K562 (cell line): ENCODE data around the gene MLF1.

Experiments used
- ARID1B ChIP-seq: fragments of 450-650 bp; IDR thresholded peaks from 2 replicates; pipeline ENCODE4 v1.6.1; 2016; ENCODE audit warnings: antibody characterized with exemption, mild to moderate bottlenecking, inconsistent platforms
- CHCHD3 ChIP-seq: fragments of 250-450 bp; sonication (Bioruptor Pico); IDR thresholded peaks from 2 replicates; pipeline ENCODE4 v2.1.2; 2022; ENCODE audit warnings: mild to moderate bottlenecking
- DNMT1 ChIP-seq: fragments of 450-650 bp; IDR thresholded peaks from 2 replicates; pipeline ENCODE4 v1.6.1; 2016; ENCODE audit warnings: antibody characterized with exemption, mild to moderate bottlenecking
- EZH2 ChIP-seq: IDR thresholded peaks from 2 replicates; pipeline ENCODE4 v1.6.1; 2012; ENCODE audit warnings: low read depth, mild to moderate bottlenecking, inconsistent platforms, low read length, borderline replicate concordance
- JUN ChIP-seq, 2 experiments: sonication (generic) in 1 of 2; formaldehyde crosslinking in 1 of 2; IDR thresholded peaks; 2 replicates each; pipeline versions ENCODE4 v1.6.1 to v1.8.0; 2012 to 2022; ENCODE audit warnings: borderline replicate concordance in 2 of 2, mild to moderate bottlenecking in 2 of 2, improper control_type of control experiment in 1 of 2, low read depth in 1 of 2, low read length in 1 of 2, missing genetic modification reagents in 1 of 2
- PKNOX1 ChIP-seq: fragments of 450-650 bp; IDR thresholded peaks from 2 replicates; pipeline ENCODE4 v1.6.1; 2016
- POLR2A ChIP-seq: fragments of 450-650 bp; conservative IDR thresholded peaks from 2 replicates; pipeline ENCODE4 v1.6.1; 2016
- SLC30A9 ChIP-seq: fragments of 250-450 bp; sonication (Bioruptor Pico); IDR thresholded peaks from 2 replicates; pipeline ENCODE4 v1.8.0; 2022; ENCODE audit warnings: mild to moderate bottlenecking, moderate library complexity
- SMARCB1 ChIP-seq: IDR thresholded peaks from 2 replicates; pipeline ENCODE4 v1.6.1; 2011; ENCODE audit warnings: improper control_type of control experiment, low read depth; ENCODE audit not compliant: insufficient read length
- TBL1XR1 ChIP-seq, 2 experiments: IDR thresholded peaks; 2 replicates each; pipeline ENCODE4 v1.6.1; 2012; ENCODE audit warnings: improper control_type of control experiment in 2 of 2, low read length in 2 of 2, mild to moderate bottlenecking in 1 of 2
- YY1 ChIP-seq, 3 experiments: IDR thresholded peaks; 2 replicates each; pipeline ENCODE4 v1.6.1; 2011; ENCODE audit warnings: low read length in 2 of 3, mild to moderate bottlenecking in 2 of 3, moderate library complexity in 2 of 3, borderline replicate concordance in 1 of 3, control low read depth in 1 of 3, low read depth in 1 of 3; ENCODE audit not compliant: insufficient read depth in 3 of 3, insufficient replicate concordance in 2 of 3, control insufficient read depth in 1 of 3, insufficient read length in 1 of 3; ENCODE audit errors: extremely low read depth in 1 of 3
- ZNF224 ChIP-seq: sonication (generic); formaldehyde crosslinking; IDR thresholded peaks from 2 replicates; pipeline ENCODE4 v1.8.0; 2022; ENCODE audit warnings: mild to moderate bottlenecking, missing genetic modification reagents
- TF ChIP-seq, protein P1 (sequence below): fragments of 450-650 bp; IDR thresholded peaks from 2 replicates; pipeline ENCODE4 v1.6.1; 2016; ENCODE audit warnings: low read depth

GRCh38 chr3:158631981-158632380 is 61.0 kb downstream of the MLF1 start:
- TF ChIP-seq ZNF224 (CRISPR knock-in tag): no peak
- TF ChIP-seq SMARCB1: no peak
- TF ChIP-seq TBL1XR1 (IDR thresholded peaks at IDR 0.05; ENCODE audit: low read length in 2 of 2): no peak
- no peak for TF ChIP-seq ARID1B
- no peak for TF ChIP-seq POLR2A
- no peak for TF ChIP-seq CHCHD3
- TF ChIP-seq, protein P1, sequence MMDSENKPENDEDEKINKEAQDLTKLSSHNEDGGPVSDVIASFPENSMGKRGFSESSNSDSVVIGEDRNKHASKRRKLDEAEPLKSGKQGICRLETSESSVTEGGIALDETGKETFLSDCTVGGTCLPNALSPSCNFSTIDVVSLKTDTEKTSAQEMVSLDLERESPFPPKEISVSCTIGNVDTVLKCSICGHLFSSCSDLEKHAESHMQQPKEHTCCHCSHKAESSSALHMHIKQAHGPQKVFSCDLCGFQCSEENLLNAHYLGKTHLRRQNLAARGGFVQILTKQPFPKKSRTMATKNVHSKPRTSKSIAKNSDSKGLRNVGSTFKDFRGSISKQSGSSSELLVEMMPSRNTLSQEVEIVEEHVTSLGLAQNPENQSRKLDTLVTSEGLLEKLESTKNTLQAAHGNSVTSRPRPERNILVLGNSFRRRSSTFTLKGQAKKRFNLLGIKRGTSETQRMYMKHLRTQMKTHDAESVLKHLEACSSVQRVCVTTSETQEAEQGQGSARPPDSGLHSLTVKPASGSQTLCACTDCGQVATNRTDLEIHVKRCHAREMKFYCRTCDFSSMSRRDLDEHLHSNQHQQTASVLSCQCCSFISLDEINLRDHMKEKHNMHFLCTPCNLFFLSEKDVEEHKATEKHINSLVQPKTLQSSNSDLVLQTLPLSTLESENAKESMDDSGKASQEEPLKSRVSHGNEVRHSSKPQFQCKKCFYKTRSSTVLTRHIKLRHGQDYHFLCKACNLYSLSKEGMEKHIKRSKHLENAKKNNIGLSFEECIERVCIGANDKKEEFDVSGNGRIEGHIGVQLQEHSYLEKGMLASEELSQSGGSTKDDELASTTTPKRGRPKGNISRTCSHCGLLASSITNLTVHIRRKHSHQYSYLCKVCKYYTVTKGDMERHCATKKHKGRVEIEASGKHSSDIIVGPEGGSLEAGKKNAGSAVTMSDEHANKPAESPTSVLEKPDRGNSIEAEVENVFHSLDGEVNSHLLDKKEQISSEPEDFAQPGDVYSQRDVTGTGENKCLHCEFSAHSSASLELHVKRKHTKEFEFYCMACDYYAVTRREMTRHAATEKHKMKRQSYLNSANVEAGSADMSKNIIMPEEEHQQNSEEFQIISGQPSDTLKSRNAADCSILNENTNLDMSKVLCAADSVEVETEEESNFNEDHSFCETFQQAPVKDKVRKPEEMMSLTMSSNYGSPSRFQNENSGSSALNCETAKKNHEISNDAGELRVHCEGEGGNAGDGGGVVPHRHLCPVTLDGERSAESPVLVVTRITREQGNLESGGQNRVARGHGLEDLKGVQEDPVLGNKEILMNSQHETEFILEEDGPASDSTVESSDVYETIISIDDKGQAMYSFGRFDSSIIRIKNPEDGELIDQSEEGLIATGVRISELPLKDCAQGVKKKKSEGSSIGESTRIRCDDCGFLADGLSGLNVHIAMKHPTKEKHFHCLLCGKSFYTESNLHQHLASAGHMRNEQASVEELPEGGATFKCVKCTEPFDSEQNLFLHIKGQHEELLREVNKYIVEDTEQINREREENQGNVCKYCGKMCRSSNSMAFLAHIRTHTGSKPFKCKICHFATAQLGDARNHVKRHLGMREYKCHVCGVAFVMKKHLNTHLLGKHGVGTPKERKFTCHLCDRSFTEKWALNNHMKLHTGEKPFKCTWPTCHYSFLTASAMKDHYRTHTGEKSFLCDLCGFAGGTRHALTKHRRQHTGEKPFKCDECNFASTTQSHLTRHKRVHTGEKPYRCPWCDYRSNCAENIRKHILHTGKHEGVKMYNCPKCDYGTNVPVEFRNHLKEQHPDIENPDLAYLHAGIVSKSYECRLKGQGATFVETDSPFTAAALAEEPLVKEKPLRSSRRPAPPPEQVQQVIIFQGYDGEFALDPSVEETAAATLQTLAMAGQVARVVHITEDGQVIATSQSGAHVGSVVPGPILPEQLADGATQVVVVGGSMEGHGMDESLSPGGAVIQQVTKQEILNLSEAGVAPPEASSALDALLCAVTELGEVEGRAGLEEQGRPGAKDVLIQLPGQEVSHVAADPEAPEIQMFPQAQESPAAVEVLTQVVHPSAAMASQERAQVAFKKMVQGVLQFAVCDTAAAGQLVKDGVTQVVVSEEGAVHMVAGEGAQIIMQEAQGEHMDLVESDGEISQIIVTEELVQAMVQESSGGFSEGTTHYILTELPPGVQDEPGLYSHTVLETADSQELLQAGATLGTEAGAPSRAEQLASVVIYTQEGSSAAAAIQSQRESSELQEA: no peak
- TF ChIP-seq SLC30A9 (CRISPR knock-in tag): no peak
- TF ChIP-seq JUN (IDR thresholded peaks at IDR 0.05; ENCODE audit: borderline replicate concordance, low read depth, low read length): no peak
- no peak for TF ChIP-seq JUN (CRISPR knock-in tag; IDR thresholded peaks at IDR 0.05; ENCODE audit: borderline replicate concordance)
- no peak for TF ChIP-seq YY1 (IDR thresholded peaks at IDR 0.05; ENCODE audit: borderline replicate concordance in 1 of 3, control insufficient read depth in 1 of 3, extremely low read depth in 1 of 3, insufficient read depth in 3 of 3, insufficient read length in 1 of 3, insufficient replicate concordance in 2 of 3, low read depth in 1 of 3, low read length in 2 of 3)
- TF ChIP-seq DNMT1: no peak
- no peak for TF ChIP-seq EZH2
- TF ChIP-seq PKNOX1: no peak
